H9 (cell line): ENCODE results near the gene HOXC11. TPM values are rescaled to one million over a fixed set of nuclear protein-coding genes. Genes with fewer than 3 reads are reported as not detected.

ENCODE experiments used
- DNase-seq: peaks from one replicate; pipeline ENCODE4 v3.0.0-alpha.2; 2017
- H2AFZ ChIP-seq: one replicate; pipeline ENCODE4 v1.6.1; 2013; ENCODE audit warnings: mild to moderate bottlenecking, low read length, control low read depth, moderate library complexity
- H2AK5ac ChIP-seq: 2 replicates; pipeline ENCODE4 v1.6.1; 2013; ENCODE audit warnings: low read length, control low read depth, mixed read lengths; ENCODE audit not compliant: insufficient read length
- H2BK120ac ChIP-seq: one replicate; pipeline ENCODE4 v1.6.1; 2013; ENCODE audit warnings: low read depth, mild to moderate bottlenecking, low read length, control low read depth, inconsistent platforms; ENCODE audit not compliant: poor library complexity, severe bottlenecking
- H2BK12ac ChIP-seq: 2 replicates; pipeline ENCODE4 v1.6.1; 2013; ENCODE audit warnings: low read length, control low read depth, mixed read lengths, low read depth; ENCODE audit not compliant: insufficient read length
- H2BK15ac ChIP-seq: 2 replicates; pipeline ENCODE4 v1.6.1; 2013; ENCODE audit warnings: low read depth, low read length, control low read depth
- H2BK20ac ChIP-seq: one replicate; pipeline ENCODE4 v1.6.1; 2013; ENCODE audit warnings: low read depth, mild to moderate bottlenecking, low read length, control low read depth, inconsistent platforms; ENCODE audit not compliant: poor library complexity, severe bottlenecking
- H2BK5ac ChIP-seq: 2 replicates; pipeline ENCODE4 v1.6.1; 2013; ENCODE audit warnings: low read length, control low read depth, mixed read lengths; ENCODE audit not compliant: insufficient read length
- H3K14ac ChIP-seq: 2 replicates; pipeline ENCODE4 v1.6.1; 2013; ENCODE audit warnings: low read length, control low read depth; ENCODE audit not compliant: insufficient read depth
- H3K18ac ChIP-seq: 2 replicates; pipeline ENCODE4 v1.6.1; 2013; ENCODE audit warnings: low read depth, mild to moderate bottlenecking, mixed read lengths, low read length, control low read depth; ENCODE audit not compliant: insufficient read length
- H3K23ac ChIP-seq: 2 replicates; pipeline ENCODE4 v1.6.1; 2013; ENCODE audit warnings: low read length, control low read depth, mixed read lengths, low read depth; ENCODE audit not compliant: insufficient read length
- H3K23me2 ChIP-seq: 2 replicates; pipeline ENCODE4 v1.6.1; 2013; ENCODE audit warnings: low read depth, mild to moderate bottlenecking, mixed read lengths, low read length, control low read depth; ENCODE audit not compliant: insufficient read length, poor library complexity, severe bottlenecking
- H3K27ac ChIP-seq: 2 replicates; pipeline ENCODE4 v1.5.1; 2013; ENCODE audit warnings: low read length, control low read depth, mixed read lengths, low read depth; ENCODE audit not compliant: insufficient read length
- H3K27me3 ChIP-seq: 2 replicates; pipeline ENCODE4 v1.6.1; 2013; ENCODE audit warnings: low read length, control low read depth, inconsistent platforms; ENCODE audit not compliant: insufficient read depth
- H3K4ac ChIP-seq: 2 replicates; pipeline ENCODE4 v1.6.1; 2013; ENCODE audit warnings: low read depth, mild to moderate bottlenecking, control low read depth, inconsistent platforms, low read length, moderate library complexity
- H3K4me1 ChIP-seq: 2 replicates; pipeline ENCODE4 v1.6.1; 2013; ENCODE audit warnings: low read length, control low read depth, inconsistent platforms; ENCODE audit not compliant: insufficient read depth
- H3K4me2 ChIP-seq: 2 replicates; pipeline ENCODE4 v1.6.1; 2013; ENCODE audit warnings: low read length, control low read depth, mixed read lengths; ENCODE audit not compliant: insufficient read length, insufficient read depth
- H3K56ac ChIP-seq: 2 replicates; pipeline ENCODE4 v1.6.1; 2013; ENCODE audit warnings: low read depth, mild to moderate bottlenecking, mixed read lengths, low read length, control low read depth; ENCODE audit not compliant: insufficient read length
- H3K79me1 ChIP-seq: 2 replicates; pipeline ENCODE4 v1.6.1; 2013; ENCODE audit warnings: low read depth, mild to moderate bottlenecking, moderate library complexity, low read length, control low read depth, inconsistent platforms; ENCODE audit not compliant: insufficient read depth, poor library complexity, severe bottlenecking
- H3K79me2 ChIP-seq: 2 replicates; pipeline ENCODE4 v1.6.1; 2013; ENCODE audit warnings: low read length, control low read depth, inconsistent platforms; ENCODE audit not compliant: insufficient read depth
- H3K9ac ChIP-seq: 2 replicates; pipeline ENCODE4 v1.6.1; 2013; ENCODE audit warnings: low read length, control low read depth, mixed read lengths; ENCODE audit not compliant: insufficient read length; ENCODE audit errors: extremely low read depth
- H3K9me3 ChIP-seq: one replicate; pipeline ENCODE4 v1.6.1; 2013; ENCODE audit warnings: low read depth, low read length, inconsistent platforms; ENCODE audit not compliant: control insufficient read depth
- H3T11ph ChIP-seq: one replicate; pipeline ENCODE4 v1.6.1; 2013; ENCODE audit warnings: mild to moderate bottlenecking, low read length, control low read depth, inconsistent platforms
- H4K20me1 ChIP-seq: one replicate; pipeline ENCODE4 v1.6.1; 2013; ENCODE audit not compliant: control insufficient read depth, insufficient read length, insufficient read depth
- H4K5ac ChIP-seq: 2 replicates; pipeline ENCODE4 v1.6.1; 2013; ENCODE audit warnings: low read depth, mild to moderate bottlenecking, mixed read lengths, low read length, control low read depth; ENCODE audit not compliant: insufficient read length
- H4K8ac ChIP-seq: replicated peaks from 2 replicates; pipeline ENCODE4 v1.6.1; 2013; ENCODE audit warnings: low read length, control low read depth, mixed read lengths, low read depth; ENCODE audit not compliant: insufficient read length
- H4K91ac ChIP-seq: 2 replicates; pipeline ENCODE4 v1.6.1; 2013; ENCODE audit warnings: low read depth, mild to moderate bottlenecking, moderate library complexity, mixed read lengths, low read length, control low read depth; ENCODE audit not compliant: insufficient read length
- H3K27ac Mint-ChIP-seq, 3 experiments: 2 replicates in 2 of 3; 3 replicates in 1 of 3; pipeline ENCODE4 v1.8.0; 2020 to 2021; ENCODE audit warnings: mixed read lengths in 3 of 3, mild to moderate bottlenecking in 1 of 3, moderate library complexity in 1 of 3
- H3K27me3 Mint-ChIP-seq: 2 replicates; pipeline ENCODE4 v1.8.0; 2021; ENCODE audit warnings: low read depth, mild to moderate bottlenecking, moderate library complexity, mixed read lengths
- H3K36me3 Mint-ChIP-seq, 3 experiments: 2 replicates in 2 of 3; 3 replicates in 1 of 3; pipeline ENCODE4 v1.8.0; 2020 to 2021; ENCODE audit warnings: low read depth in 3 of 3, mixed read lengths in 3 of 3; ENCODE audit not compliant: insufficient read depth in 1 of 3
- H3K4me1 Mint-ChIP-seq, 2 experiments: 2 replicates each; pipeline ENCODE4 v1.8.0; 2020; ENCODE audit warnings: mixed read lengths in 2 of 2
- H3K4me3 Mint-ChIP-seq, 2 experiments: 2 replicates in 1 of 2; 3 replicates in 1 of 2; pipeline ENCODE4 v1.8.0; 2020 to 2021; ENCODE audit warnings: mild to moderate bottlenecking in 2 of 2, mixed read lengths in 2 of 2, moderate library complexity in 1 of 2
- H3K9me3 Mint-ChIP-seq, 2 experiments: 2 replicates in 1 of 2; 3 replicates in 1 of 2; pipeline ENCODE4 v1.8.0; 2020; ENCODE audit warnings: mild to moderate bottlenecking in 2 of 2, mixed read lengths in 2 of 2, moderate library complexity in 1 of 2
- WGBS: extraction: QIAGEN DNeasy Blood & Tissue Kit; methylation state at CpG from one replicate; pipeline ENCODE4 v1.1.7; 2013; ENCODE audit warnings: missing lambda C conversion rate, low lambda C conversion rate, mixed read lengths; ENCODE audit not compliant: insufficient read length; ENCODE audit errors: extremely low coverage; 5-methylcytosine and 5-hydroxymethylcytosine counted together
- total RNA-seq: library from RNA; stranded (reverse); gene quantifications from 2 replicates; pipeline ENCODE4 v1.2.1, GENCODE V29; 2021
- TF ChIP-seq, protein P1 (sequence below): fragments of 200-600 bp; sonication (generic); conservative IDR thresholded peaks from 3 replicates; pipeline ENCODE4 v1.8.0; 2021; ENCODE audit warnings: antibody characterized with exemption, mild to moderate bottlenecking

HOXC11 gene
- total RNA-seq, 1 experiment from 2014 or later, result not detected

DNA sequence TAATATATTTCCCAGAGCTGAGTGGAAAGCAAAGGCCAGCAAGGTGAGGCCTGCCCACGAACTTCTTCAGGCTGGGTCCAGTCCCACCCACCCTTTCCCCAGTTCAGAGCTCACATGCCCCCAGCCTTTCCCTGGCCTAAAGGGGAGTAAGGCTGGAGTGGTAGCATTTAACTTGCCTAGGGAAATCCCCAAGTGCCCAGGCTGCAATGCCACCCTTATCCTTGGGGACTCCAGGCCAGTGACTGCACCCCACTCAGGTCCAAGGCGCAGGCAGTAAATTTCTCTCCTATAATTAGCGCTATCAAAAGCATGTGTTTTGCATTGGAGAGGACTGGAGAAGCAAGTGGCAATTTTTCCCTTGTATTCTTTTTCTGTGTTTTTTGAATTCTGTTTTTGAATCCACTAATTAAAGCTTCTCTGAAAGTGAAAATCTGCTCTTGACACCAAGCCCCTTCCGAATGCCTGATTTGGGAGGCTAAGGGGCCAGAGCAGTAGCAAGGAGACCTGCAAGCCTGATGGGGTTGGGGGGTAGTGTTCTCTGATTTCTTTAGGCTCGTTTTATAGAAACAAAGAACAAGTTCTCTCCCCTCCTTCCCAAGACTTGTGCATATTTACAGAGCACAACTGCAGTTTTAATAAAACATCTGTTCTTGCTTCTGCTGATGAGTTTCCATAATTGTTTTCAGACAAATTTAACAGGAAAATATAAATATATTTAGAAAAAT lies 51.8 kb downstream of the HOXC11 start:
- Histone ChIP-seq H2BK20ac (no peak overlapping the region), H3T11ph (no peak overlapping the region), H3K23ac (no peak overlapping the region), H2AK5ac (no peak overlapping the region), H3K27me3 (peaks cover 99% of the 10 kb centered on the region), H4K20me1 (no peaks in the 10 kb centered on the region), H4K5ac (no peak overlapping the region), H3K23me2 (no peaks in the 10 kb centered on the region), H3K4ac (no peak overlapping the region), H2BK15ac (no peak overlapping the region), H3K79me2 (no peaks in the 10 kb centered on the region), H3K56ac (no peak overlapping the region), H2BK12ac (no peak overlapping the region), H3K4me2 (no peak overlapping the region), H3K18ac (no peak overlapping the region), H3K27ac (no peak overlapping the region), H3K4me1 (no peaks in the 10 kb centered on the region), H3K9me3 (no peaks in the 10 kb centered on the region), H4K91ac (no peak overlapping the region), H3K9ac (no peak overlapping the region), H3K79me1 (no peaks in the 10 kb centered on the region), H4K8ac (no peak overlapping the region), H3K14ac (no peak overlapping the region), H2BK5ac (no peak overlapping the region), H2AFZ (no peak overlapping the region), H2BK120ac (no peak overlapping the region)
- Mint-ChIP-seq H3K36me3 (no peaks in the 10 kb centered on the region), H3K4me1 (peaks cover 11 to 21% of the 10 kb centered on the region in 2 experiments), H3K27ac (no peak overlapping the region), H3K9me3 (peaks cover 2 to 9% of the 10 kb centered on the region in 2 experiments; a peak in 4 of 5 replicates), H3K4me3 (no peak overlapping the region), H3K27me3 (peaks cover 100% of the 10 kb centered on the region)
- no CpG with 5 or more reads among the region's 5 CpGs for WGBS
- TF ChIP-seq, protein P1, sequence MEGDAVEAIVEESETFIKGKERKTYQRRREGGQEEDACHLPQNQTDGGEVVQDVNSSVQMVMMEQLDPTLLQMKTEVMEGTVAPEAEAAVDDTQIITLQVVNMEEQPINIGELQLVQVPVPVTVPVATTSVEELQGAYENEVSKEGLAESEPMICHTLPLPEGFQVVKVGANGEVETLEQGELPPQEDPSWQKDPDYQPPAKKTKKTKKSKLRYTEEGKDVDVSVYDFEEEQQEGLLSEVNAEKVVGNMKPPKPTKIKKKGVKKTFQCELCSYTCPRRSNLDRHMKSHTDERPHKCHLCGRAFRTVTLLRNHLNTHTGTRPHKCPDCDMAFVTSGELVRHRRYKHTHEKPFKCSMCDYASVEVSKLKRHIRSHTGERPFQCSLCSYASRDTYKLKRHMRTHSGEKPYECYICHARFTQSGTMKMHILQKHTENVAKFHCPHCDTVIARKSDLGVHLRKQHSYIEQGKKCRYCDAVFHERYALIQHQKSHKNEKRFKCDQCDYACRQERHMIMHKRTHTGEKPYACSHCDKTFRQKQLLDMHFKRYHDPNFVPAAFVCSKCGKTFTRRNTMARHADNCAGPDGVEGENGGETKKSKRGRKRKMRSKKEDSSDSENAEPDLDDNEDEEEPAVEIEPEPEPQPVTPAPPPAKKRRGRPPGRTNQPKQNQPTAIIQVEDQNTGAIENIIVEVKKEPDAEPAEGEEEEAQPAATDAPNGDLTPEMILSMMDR, result no peak
- DNase-seq, result no peak
